ENCODE measurements around the gene PIN4. TPM values are rescaled to one million over a fixed set of nuclear protein-coding genes. Genes with fewer than 3 reads are reported as not detected.

Gene PIN4
- total RNA-seq, 2 experiments from 2014 or later, result 12.3 to 14.6 TPM

- Histone ChIP-seq H3K4me3 (ENCODE audit: low read depth, low read length, poor library complexity, severe bottlenecking) (no peak overlapping the region), H3K79me2 (ENCODE audit: insufficient read depth, low read depth, low read length) (no peaks in the 10 kb centered on the region), H3K4me2 (ENCODE audit: low read length) (no peak overlapping the region), H3K36me3 (ENCODE audit: insufficient read depth, low read length) (no peaks in the 10 kb centered on the region), H3K4me1 (ENCODE audit: insufficient read depth, low read length, poor library complexity, severe bottlenecking) (no peaks in the 10 kb centered on the region), H2AFZ (ENCODE audit: low read length) (no peak overlapping the region), H3K27ac (ENCODE audit: low read depth, low read length, poor library complexity, severe bottlenecking) (no peak overlapping the region), H3K9me2 (ENCODE audit: insufficient read depth, low read length) (no peaks in the 10 kb centered on the region), H4K20me1 (ENCODE audit: insufficient read depth, low read length) (no peaks in the 10 kb centered on the region), H3K9me3 (ENCODE audit: low read length) (no peaks in the 10 kb centered on the region)
- BruUV-seq (replicated peaks), result no TSS peak
- ChIA-PET CTCF (ENCODE audit: unreplicated experiment) (no interaction called here), POLR2A (no interaction called here)
- DNase-seq (ENCODE audit: low spot score), result no peak
- TF ChIP-seq EZH2phosphoT487 (IDR thresholded peaks at IDR 0.05; ENCODE audit: borderline replicate concordance, low read depth, low read length) (no peak), CTCF (conservative IDR thresholded peaks at IDR 0.05; ENCODE audit: low read length) (no peak)
- intact Hi-C loops (cut with micrococcal nuclease; ENCODE audit: unreplicated experiment), result no loop called here
Observed at GRCh38 chrX:72142794-72143608, 38.6 kb upstream of the PIN4 start.

DNA sequence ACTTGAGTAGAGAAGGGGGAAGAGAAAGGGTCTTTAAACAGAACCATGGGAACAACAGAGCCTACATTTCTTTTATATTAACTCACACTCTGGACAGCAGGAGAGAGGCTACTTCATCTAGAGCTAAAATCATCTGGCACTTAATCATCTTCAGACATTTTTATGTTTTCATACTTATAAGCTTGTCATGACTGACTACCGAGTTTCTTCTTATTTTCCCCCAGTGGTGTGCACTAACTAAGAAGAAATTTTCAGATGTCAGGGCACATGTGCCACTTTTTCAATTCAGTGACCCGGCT lies 38.0 kb upstream of the PIN4 start:
- intact Hi-C loops (cut with micrococcal nuclease; ENCODE audit: unreplicated experiment), result no loop called here
- no peak for TF ChIP-seq EZH2phosphoT487 (IDR thresholded peaks at IDR 0.05; ENCODE audit: borderline replicate concordance, low read depth, low read length)
- TF ChIP-seq CTCF (conservative IDR thresholded peaks at IDR 0.05; ENCODE audit: low read length), result no peak
- H3K27ac ChIP-seq (ENCODE audit: low read depth, low read length, poor library complexity, severe bottlenecking), result no peak overlapping the region
- H4K20me1 ChIP-seq (ENCODE audit: insufficient read depth, low read length), result no peaks in the 10 kb centered on the region
- no peak for DNase-seq (ENCODE audit: low spot score)
- no peaks in the 10 kb centered on the region for H3K36me3 ChIP-seq (ENCODE audit: insufficient read depth, low read length)
- H3K4me1 ChIP-seq (ENCODE audit: insufficient read depth, low read length, poor library complexity, severe bottlenecking), result no peaks in the 10 kb centered on the region
- H3K9me2 ChIP-seq (ENCODE audit: insufficient read depth, low read length), result no peaks in the 10 kb centered on the region
- no peaks in the 10 kb centered on the region for H3K79me2 ChIP-seq (ENCODE audit: insufficient read depth, low read depth, low read length)
- BruUV-seq (replicated peaks), result no TSS peak
- H2AFZ ChIP-seq (ENCODE audit: low read length), result no peak overlapping the region
- H3K4me3 ChIP-seq (ENCODE audit: low read depth, low read length, poor library complexity, severe bottlenecking), result no peak overlapping the region
- POLR2A ChIA-PET, result interaction anchor here (0.6 kb wide), 1 partner anchor 107 kb away, joined by 3 read pairs; no protein-coding TSS in a partner anchor
- H3K4me2 ChIP-seq (ENCODE audit: low read length), result no peak overlapping the region
- CTCF ChIA-PET (ENCODE audit: unreplicated experiment), result no interaction called here
- no peaks in the 10 kb centered on the region for H3K9me3 ChIP-seq (ENCODE audit: low read length)

DNA sequence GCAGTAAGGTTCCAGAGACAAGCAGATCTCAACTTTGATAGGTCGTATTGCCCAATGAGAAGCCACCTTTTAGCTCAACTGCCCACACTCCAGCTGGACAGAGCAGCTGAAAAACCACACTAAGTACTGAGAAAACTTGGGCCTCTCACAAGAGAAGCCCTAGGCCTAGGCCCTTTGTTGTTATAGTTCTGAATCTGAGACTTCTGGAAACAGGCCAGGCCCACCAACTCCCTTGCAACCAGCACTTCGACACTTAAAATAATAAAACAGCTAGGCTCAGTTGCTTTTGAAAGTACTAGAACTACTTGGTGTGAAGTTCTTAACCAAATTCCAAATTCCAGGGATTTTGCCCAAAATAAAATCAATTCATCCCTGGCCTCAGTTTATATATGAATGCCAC lies 36.4 kb upstream of the PIN4 start:
- Histone ChIP-seq H3K79me2 (ENCODE audit: insufficient read depth, low read depth, low read length) (no peaks in the 10 kb centered on the region), H2AFZ (ENCODE audit: low read length) (no peak overlapping the region), H3K4me1 (ENCODE audit: insufficient read depth, low read length, poor library complexity, severe bottlenecking) (no peaks in the 10 kb centered on the region), H3K9me3 (ENCODE audit: low read length) (no peaks in the 10 kb centered on the region), H3K4me3 (ENCODE audit: low read depth, low read length, poor library complexity, severe bottlenecking) (no peak overlapping the region), H3K4me2 (ENCODE audit: low read length) (no peak overlapping the region), H3K36me3 (ENCODE audit: insufficient read depth, low read length) (no peaks in the 10 kb centered on the region), H4K20me1 (ENCODE audit: insufficient read depth, low read length) (no peaks in the 10 kb centered on the region), H3K9me2 (ENCODE audit: insufficient read depth, low read length) (no peaks in the 10 kb centered on the region), H3K27ac (ENCODE audit: low read depth, low read length, poor library complexity, severe bottlenecking) (no peak overlapping the region)
- intact Hi-C loops (cut with micrococcal nuclease; ENCODE audit: unreplicated experiment), result no loop called here
- POLR2A ChIA-PET, result no interaction called here
- TF ChIP-seq CTCF (conservative IDR thresholded peaks at IDR 0.05; ENCODE audit: low read length), result no peak
- TF ChIP-seq EZH2phosphoT487 (IDR thresholded peaks at IDR 0.05; ENCODE audit: borderline replicate concordance, low read depth, low read length), result no peak
- CTCF ChIA-PET (ENCODE audit: unreplicated experiment), result interaction anchor here (0.6 kb wide), 1 partner anchor 120 kb away, joined by 3 read pairs; no protein-coding TSS in a partner anchor
- no TSS peak for BruUV-seq (replicated peaks)
- DNase-seq (ENCODE audit: low spot score), result no peak
